Bladder microvascular endothelial cell (primary cell): ENCODE data around the gene TLR4. TPM values are rescaled to one million over a fixed set of nuclear protein-coding genes. Genes with fewer than 3 reads are reported as not detected.

Experiments
- total RNA-seq: library from RNA; depleted of rRNA; stranded (reverse); fragments of >200 nt; gene quantifications from 2 replicates; pipeline ENCODE4 v1.2.3, GENCODE V29; 2014

The TLR4 gene
- 24.3 and 211 TPM in 2 replicates for total RNA-seq

DNA sequence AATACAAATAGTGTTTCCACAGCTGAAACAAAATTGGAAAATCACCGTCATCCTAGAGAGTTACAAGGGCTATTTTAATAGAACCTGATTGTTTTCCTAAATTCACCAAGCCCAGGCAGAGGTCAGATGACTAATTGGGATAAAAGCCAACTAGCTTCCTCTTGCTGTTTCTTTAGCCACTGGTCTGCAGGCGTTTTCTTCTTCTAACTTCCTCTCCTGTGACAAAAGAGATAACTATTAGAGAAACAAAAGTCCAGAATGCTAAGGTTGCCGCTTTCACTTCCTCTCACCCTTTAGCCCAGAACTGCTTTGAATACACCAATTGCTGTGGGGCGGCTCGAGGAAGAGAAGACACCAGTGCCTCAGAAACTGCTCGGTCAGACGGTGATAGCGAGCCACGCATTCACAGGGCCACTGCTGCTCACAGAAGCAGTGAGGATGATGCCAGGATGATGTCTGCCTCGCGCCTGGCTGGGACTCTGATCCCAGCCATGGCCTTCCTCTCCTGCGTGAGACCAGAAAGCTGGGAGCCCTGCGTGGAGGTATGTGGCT, at the start of gene TLR4:
Gene TLR4 (plus strand): TSS at position 380 of the 552 bp plus-strand sequence. CDS start 70 bp downstream, at position 450.

